ENCODE data around the gene ZNF624. TPM values are rescaled to one million over a fixed set of nuclear protein-coding genes. Genes with fewer than 3 reads are reported as not detected.

ZNF624 gene
- total RNA-seq, 4 donors from 2014 or later: 0.94 to 7.4 (median 2.4) TPM

- DNase-seq: peak; percentile 83 to 96 (median 90)
- peak overlapping the region; percentile 40 to 78 (median 60) for H3K4me3 ChIP-seq
- H3K27me3 ChIP-seq: no peaks in the 10 kb centered on the region
- H3K27ac ChIP-seq: peak overlapping the region; percentile 15 to 63 (median 40)
- H3K4me1 ChIP-seq: peaks cover 0 to 11% (median 0%) of the 10 kb centered on the region in 4 donors
- H3K36me3 ChIP-seq: no peaks in the 10 kb centered on the region
- TF ChIP-seq POLR2A (IDR thresholded peaks at IDR 0.05): peak in 1 of 2 donors; percentile 18
- TF ChIP-seq, protein P1, sequence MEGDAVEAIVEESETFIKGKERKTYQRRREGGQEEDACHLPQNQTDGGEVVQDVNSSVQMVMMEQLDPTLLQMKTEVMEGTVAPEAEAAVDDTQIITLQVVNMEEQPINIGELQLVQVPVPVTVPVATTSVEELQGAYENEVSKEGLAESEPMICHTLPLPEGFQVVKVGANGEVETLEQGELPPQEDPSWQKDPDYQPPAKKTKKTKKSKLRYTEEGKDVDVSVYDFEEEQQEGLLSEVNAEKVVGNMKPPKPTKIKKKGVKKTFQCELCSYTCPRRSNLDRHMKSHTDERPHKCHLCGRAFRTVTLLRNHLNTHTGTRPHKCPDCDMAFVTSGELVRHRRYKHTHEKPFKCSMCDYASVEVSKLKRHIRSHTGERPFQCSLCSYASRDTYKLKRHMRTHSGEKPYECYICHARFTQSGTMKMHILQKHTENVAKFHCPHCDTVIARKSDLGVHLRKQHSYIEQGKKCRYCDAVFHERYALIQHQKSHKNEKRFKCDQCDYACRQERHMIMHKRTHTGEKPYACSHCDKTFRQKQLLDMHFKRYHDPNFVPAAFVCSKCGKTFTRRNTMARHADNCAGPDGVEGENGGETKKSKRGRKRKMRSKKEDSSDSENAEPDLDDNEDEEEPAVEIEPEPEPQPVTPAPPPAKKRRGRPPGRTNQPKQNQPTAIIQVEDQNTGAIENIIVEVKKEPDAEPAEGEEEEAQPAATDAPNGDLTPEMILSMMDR (IDR thresholded peaks at IDR 0.05): peak; percentile 91 to 99 (median 94)
- no peaks in the 10 kb centered on the region for H3K9me3 ChIP-seq
Observed at GRCh38 chr17:16589097-16589969, 64.3 kb downstream of the ZNF624 start.

DNA sequence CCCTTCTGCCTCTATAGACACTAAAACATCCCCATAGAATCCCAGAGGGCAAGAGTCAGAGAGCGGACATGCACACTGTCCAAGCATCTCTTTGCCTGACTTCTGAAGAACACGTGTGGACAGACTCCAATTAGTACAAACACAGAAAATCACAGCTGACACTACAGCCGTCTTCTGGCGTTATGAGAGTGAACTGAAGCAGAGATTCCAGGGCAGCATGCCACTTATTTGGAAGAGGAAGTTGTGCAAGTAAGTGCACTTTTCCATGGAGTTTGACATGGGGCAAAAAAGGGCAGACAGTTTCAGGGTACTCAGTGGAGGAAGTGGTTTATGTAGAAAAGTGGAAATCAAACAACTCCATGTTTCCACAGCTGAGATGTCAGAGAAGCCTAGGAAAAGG lies 67.9 kb downstream of the ZNF624 start:
- DNase-seq: no peak
- Histone ChIP-seq H3K4me3 (no peak overlapping the region), H3K36me3 (no peaks in the 10 kb centered on the region), H3K4me1 (peaks cover 0 to 12% (median 2%) of the 10 kb centered on the region in 4 donors), H3K27me3 (no peaks in the 10 kb centered on the region), H3K27ac (no peak overlapping the region), H3K9me3 (no peaks in the 10 kb centered on the region)
- no peak for TF ChIP-seq POLR2A (IDR thresholded peaks at IDR 0.05)
- TF ChIP-seq, protein P1 (IDR thresholded peaks at IDR 0.05): no peak

- Histone ChIP-seq H3K27me3 (no peaks in the 10 kb centered on the region), H3K36me3 (no peaks in the 10 kb centered on the region), H3K4me1 (peaks cover 0 to 12% (median 2%) of the 10 kb centered on the region in 4 donors), H3K9me3 (no peaks in the 10 kb centered on the region), H3K4me3 (peak overlapping the region in 3 of 4 donors; percentile 13 to 50 (median 45)), H3K27ac (peak overlapping the region in 1 of 4 donors; percentile 27)
- TF ChIP-seq, protein P1 (IDR thresholded peaks at IDR 0.05): peak; percentile 48 to 85 (median 76)
- no peak for TF ChIP-seq POLR2A (IDR thresholded peaks at IDR 0.05)
- peak; percentile 83 to 96 (median 93) for DNase-seq
Observed at GRCh38 chr17:16584273-16584995, 69.2 kb downstream of the ZNF624 start.

DNA sequence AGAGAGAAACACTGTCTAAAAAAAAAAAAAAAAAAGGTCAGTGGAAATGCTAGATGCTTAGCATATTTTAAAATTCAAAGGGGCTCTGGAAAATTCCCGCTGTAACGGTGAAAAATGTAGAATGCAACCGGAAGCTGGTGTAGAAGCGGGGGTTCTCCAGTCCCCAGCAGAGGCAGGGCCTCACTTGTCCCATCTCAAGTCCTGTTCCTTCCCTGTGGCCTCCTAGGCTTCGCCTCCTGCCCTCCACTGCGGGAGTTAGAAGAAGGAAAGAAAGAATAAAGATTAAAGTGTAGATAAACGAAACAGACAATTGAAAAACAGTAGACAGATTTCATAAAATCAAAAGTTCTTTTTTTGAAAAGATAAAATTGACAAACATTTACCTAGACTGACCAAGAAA lies 69.9 kb downstream of the ZNF624 start:
- Histone ChIP-seq H3K4me3 (no peak overlapping the region), H3K27ac (no peak overlapping the region), H3K36me3 (no peaks in the 10 kb centered on the region), H3K9me3 (no peaks in the 10 kb centered on the region), H3K27me3 (no peaks in the 10 kb centered on the region), H3K4me1 (peaks cover 0 to 9% (median 2%) of the 10 kb centered on the region in 4 donors)
- TF ChIP-seq, protein P1 (IDR thresholded peaks at IDR 0.05): no peak
- no peak for TF ChIP-seq POLR2A (IDR thresholded peaks at IDR 0.05)
- DNase-seq: no peak

- H3K36me3 ChIP-seq: no peaks in the 10 kb centered on the region
- peaks cover 0 to 3% (median 1%) of the 10 kb centered on the region in 4 donors for H3K4me1 ChIP-seq
- no peak overlapping the region for H3K27ac ChIP-seq
- H3K4me3 ChIP-seq: no peak overlapping the region
- H3K27me3 ChIP-seq: no peaks in the 10 kb centered on the region
- TF ChIP-seq POLR2A (IDR thresholded peaks at IDR 0.05): no peak
- TF ChIP-seq, protein P1 (IDR thresholded peaks at IDR 0.05): no peak
- H3K9me3 ChIP-seq: no peaks in the 10 kb centered on the region
- no peak for DNase-seq
Observed at GRCh38 chr17:16573466-16573865, 80.2 kb downstream of the ZNF624 start.

Small RNA genes within 50 kb of the gene (small RNA-seq; reads per million reads assigned to genes)
- gene RNU6-405P: 0 reads per million in 2 donors

Other genes starting within 250 kb of the ZNF624 start
- gene TRPV2, start 238.3 kb downstream of the ZNF624 start, total RNA-seq: 10 to 100 TPM in 2 of 4 donors, 1 to 10 TPM in 2; 3.9 to 19.0 (median 7.7) TPM
- gene LRRC75A, start 161.7 kb downstream of the ZNF624 start, total RNA-seq: 100 to 1,000 TPM in 3 of 4 donors, 10 to 100 TPM in 1; 48.7 to 213 (median 187) TPM
- gene ZNF287, start 84.6 kb downstream of the ZNF624 start, total RNA-seq: 1 to 10 TPM in 3 of 4 donors, under 1 TPM in 1; 0.70 to 8.8 (median 3.7) TPM
- 1 to 10 TPM; 2.6 to 8.2 (median 4.9) TPM for gene CCDC144A, start 36.4 kb upstream of the ZNF624 start, total RNA-seq